GM12878 (cell line): ENCODE results near the gene PTPMT1. TPM values are rescaled to one million over a fixed set of nuclear protein-coding genes. Genes with fewer than 3 reads are reported as not detected.

Experiments
- ATAC-seq: fragments of 200-7000 bp; cut with Tn5 transposase; 3 replicates; pipeline ENCODE4 v1.9.1; 2020; ENCODE audit warnings: mild to moderate bottlenecking, moderate library complexity
- BruUV-seq: library from RNA; stranded (reverse); fragments of 400-500 nt; replicated peaks from 2 replicates; lab custom pipeline; 2021; lab: Mats Ljungman, UMichigan
- CTCF ChIA-PET: fragments of 300-600 bp; sonication (Branson Sonifier 250); formaldehyde crosslinking; extraction: SDS; loops from one replicate; lab custom pipeline; 2021; ENCODE audit warnings: inconsistent platforms; lab: Yijun Ruan, JAX
- POLR2A ChIA-PET: fragments of 350-600 bp; formaldehyde crosslinking; extraction: SDS; loops from one replicate; lab custom pipeline; 2021; ENCODE audit warnings: inconsistent platforms; lab: Charles Lee
- RAD21 ChIA-PET: fragments of 300-600 bp; sonication (Branson Sonifier 250); formaldehyde crosslinking; loops from one replicate; lab custom pipeline; 2023; ENCODE audit warnings: antibody characterized with exemption; ENCODE audit not compliant: unreplicated experiment; lab: Charles Lee
- SMC1A ChIA-PET: fragments of 300-600 bp; sonication (Branson Sonifier 250); formaldehyde crosslinking; loops from one replicate; lab custom pipeline; 2023; ENCODE audit not compliant: unreplicated experiment, uncharacterized antibody; lab: Charles Lee
- DNase-seq: peaks from one replicate; pipeline ENCODE4 v3.0.0-alpha.2; 2011; ENCODE audit warnings: low read depth, low spot score
- FAIRE-seq: peaks from 3 replicates; lab custom pipeline; 2011; peaks lifted over from hg19 to GRCh38; lab: Jason Lieb, UNC
- H2AFZ ChIP-seq: 2 replicates; pipeline ENCODE4 v1.6.0; 2011; ENCODE audit warnings: low read depth, low read length, control low read depth; ENCODE audit not compliant: control insufficient read depth
- H3K27ac ChIP-seq: 2 replicates; pipeline ENCODE4 v1.5.1; 2011; ENCODE audit warnings: control low read depth; ENCODE audit not compliant: control insufficient read depth, insufficient read depth
- H3K27me3 ChIP-seq, 2 experiments: replicated peaks in 1 of 2; 2 replicates each; pipeline versions ENCODE4 v1.6.0 to v1.6.1; 2011; ENCODE audit warnings: low read length in 1 of 2; ENCODE audit not compliant: control insufficient read depth in 2 of 2, insufficient read depth in 2 of 2
- H3K36me3 ChIP-seq, 2 experiments: 2 replicates each; pipeline ENCODE4 v1.5.1; 2011; ENCODE audit warnings: low read length in 1 of 2; ENCODE audit not compliant: control insufficient read depth in 2 of 2, insufficient read depth in 2 of 2
- H3K4me1 ChIP-seq: 2 replicates; pipeline ENCODE4 v1.6.1; 2011; ENCODE audit warnings: mild to moderate bottlenecking, low read length, moderate library complexity, mixed read lengths; ENCODE audit not compliant: control insufficient read depth, insufficient read depth
- H3K4me2 ChIP-seq: 2 replicates; pipeline ENCODE4 v1.6.0; 2011; ENCODE audit warnings: control low read depth; ENCODE audit not compliant: control insufficient read depth, insufficient read depth
- H3K4me3 ChIP-seq: fragments of 200-600 bp; sonication (generic); 2 replicates; pipeline ENCODE4 v1.5.1; 2016
- H3K79me2 ChIP-seq: 2 replicates; pipeline ENCODE4 v1.6.0; 2011; ENCODE audit warnings: low read length; ENCODE audit not compliant: control insufficient read depth, insufficient read depth
- H3K9ac ChIP-seq: 2 replicates; pipeline ENCODE4 v1.8.0; 2011; ENCODE audit warnings: low read length, control low read depth, mixed read lengths; ENCODE audit not compliant: control insufficient read depth, insufficient read depth
- H3K9me3 ChIP-seq: replicated peaks from 3 replicates; pipeline ENCODE4 v1.5.1; 2011; ENCODE audit warnings: mild to moderate bottlenecking, low read length; ENCODE audit not compliant: control insufficient read depth, insufficient read depth
- H4K20me1 ChIP-seq: 2 replicates; pipeline ENCODE4 v1.6.0; 2011; ENCODE audit not compliant: control insufficient read depth, insufficient read depth
- BCLAF1 ChIP-seq: fragments of 450-650 bp; IDR thresholded peaks from 2 replicates; pipeline ENCODE4 v1.6.1; 2017; ENCODE audit warnings: antibody characterized with exemption, mild to moderate bottlenecking, moderate library complexity
- CHD4 ChIP-seq: fragments of 200-600 bp; sonication (generic); IDR thresholded peaks from 2 replicates; pipeline ENCODE4 v1.6.1; 2016; ENCODE audit warnings: mild to moderate bottlenecking
- FOXK2 ChIP-seq: fragments of 450-650 bp; IDR thresholded peaks from 2 replicates; pipeline ENCODE4 v1.6.1; 2017; ENCODE audit warnings: mild to moderate bottlenecking, moderate library complexity
- MEF2B ChIP-seq: fragments of 450-650 bp; IDR thresholded peaks from 2 replicates; pipeline ENCODE4 v1.6.1; 2018; ENCODE audit warnings: mild to moderate bottlenecking, moderate library complexity; ENCODE audit not compliant: partially characterized antibody, poor library complexity, severe bottlenecking
- MXI1 ChIP-seq: fragments of 150-350 bp; IDR thresholded peaks from 2 replicates; pipeline ENCODE4 v1.6.1; 2011; ENCODE audit warnings: low read depth, mild to moderate bottlenecking, inconsistent platforms, low read length, improper control_type of control experiment
- RAD21 ChIP-seq: IDR thresholded peaks from 2 replicates; pipeline ENCODE4 v1.6.1; 2011; ENCODE audit warnings: mild to moderate bottlenecking, low read depth, low read length, moderate library complexity; ENCODE audit not compliant: insufficient read depth
- REST ChIP-seq: IDR thresholded peaks from 2 replicates; pipeline ENCODE4 v1.6.1; 2012; ENCODE audit warnings: mild to moderate bottlenecking, low read depth, low read length
- TAF1 ChIP-seq: IDR thresholded peaks from 2 replicates; pipeline ENCODE4 v1.6.1; 2011; ENCODE audit warnings: mild to moderate bottlenecking, low read depth, low read length, borderline replicate concordance
- USF1 ChIP-seq: IDR thresholded peaks from 2 replicates; pipeline ENCODE4 v1.6.1; 2011; ENCODE audit warnings: borderline replicate concordance, low read depth, mild to moderate bottlenecking, moderate library complexity, mixed read lengths, low read length; ENCODE audit not compliant: insufficient read depth; ENCODE audit errors: extremely low read length
- WRNIP1 ChIP-seq: IDR thresholded peaks from 2 replicates; pipeline ENCODE4 v1.6.1; 2011; ENCODE audit warnings: low read depth, low read length, improper control_type of control experiment, borderline replicate concordance
- whole genome bisulfite sequencing: methylation state at CpG from one replicate; pipeline ENCODE4 v1.1.6; 2016; ENCODE audit warnings: low lambda C conversion rate; ENCODE audit not compliant: insufficient replicate concordance, insufficient coverage; ENCODE audit errors: missing lambda C conversion rate; 5-methylcytosine and 5-hydroxymethylcytosine counted together
- in situ Hi-C: fragments of 300-500 bp; cut with MboI; formaldehyde crosslinking; loops from 9 replicates; pipeline ENCODE4 v1.14.3; 2018; ENCODE audit warnings: mixed read lengths
- intact Hi-C: fragments of 100-400 bp; cut with micrococcal nuclease; formaldehyde crosslinking; loops from one replicate; pipeline ENCODE4 v1.14.2; 2022; ENCODE audit not compliant: unreplicated experiment
- polyA plus RNA-seq, 11 experiments: library from polyadenylated mRNA; depleted of rRNA in 4 of 11; unstranded in 6 of 11; stranded (reverse) in 5 of 11; fragments of >200 nt; fragmentation: Nextera tagmentation in 4 of 11; fragmentation: Illumina TruSeq in 1 of 11; extraction: Ambion mirVana in 4 of 11; extraction: Trizol in 1 of 11; gene quantifications; 1 replicate in 1 of 11; 2 replicates in 10 of 11; pipeline versions ENCODE4 v1.2.1 to v1.2.3, GENCODE V29; 2011 to 2016; ENCODE audit warnings: inconsistent platforms in 2 of 11, missing spikeins in 2 of 11, low read depth in 1 of 11
- total RNA-seq, 4 experiments: library from RNA; depleted of rRNA in 3 of 4; stranded (reverse); fragments of >200 nt in 3 of 4; fragmentation: Illumina TruSeq in 1 of 4; extraction: Trizol in 1 of 4; gene quantifications; 2 replicates each; pipeline versions ENCODE4 v1.2.1 to v1.2.3, GENCODE V29; 2013 to 2021

Gene PTPMT1
- total and polyA plus RNA-seq, 10 of the 15 experiments (the other 5 are each of a cell fraction or from before 2014, with no cell fraction given): 12.0 to 116 (median 58.2) TPM

DNA sequence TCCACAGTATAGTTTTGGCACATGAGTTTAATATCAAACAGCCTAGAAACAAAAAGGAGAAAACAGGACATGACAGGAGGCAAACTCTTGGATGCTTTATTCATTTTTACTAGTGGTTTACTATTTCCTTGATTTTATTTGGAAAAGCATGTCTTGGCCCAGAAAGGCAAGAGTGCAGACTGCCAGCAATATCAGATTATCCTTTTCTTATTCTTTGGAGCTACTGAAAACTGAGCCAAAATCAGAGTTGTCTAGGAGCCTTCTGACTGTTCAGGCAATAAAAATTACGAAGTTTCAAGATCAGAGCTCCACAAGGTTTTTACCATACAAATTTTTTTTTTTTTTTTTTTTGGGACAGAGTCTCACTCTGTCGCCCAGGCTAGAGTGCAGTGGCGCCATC, 28.5 kb upstream of the PTPMT1 start:
- ChIA-PET SMC1A (interaction anchor here (0.8 to 3.0 kb wide), 5 partner anchors 12 to 26 kb away, joined by 3 to 11 read pairs (median 5); no protein-coding TSS in a partner anchor), POLR2A (interaction anchor here (0.7 to 2.3 kb wide), 5 partner anchors 12 to 535 kb away, joined by 3 to 9 read pairs (median 4); no protein-coding TSS in a partner anchor), RAD21 (interaction anchor here (0.6 to 0.7 kb wide), 2 partner anchors 20 to 988 kb away, joined by 3 read pairs; no protein-coding TSS in a partner anchor), CTCF (interaction anchor here (1.4 to 3.3 kb wide), 4 partner anchors 11 to 28 kb away, joined by 3 to 15 read pairs (median 5); no protein-coding TSS in a partner anchor)
- DNase-seq (no peak), FAIRE-seq (no peak), ATAC-seq (no peak)
- Histone ChIP-seq H3K36me3 (peaks cover 2 to 7% of the 10 kb centered on the region in 2 experiments; a peak in 2 of 4 replicates), H3K9ac (no peak overlapping the region), H3K9me3 (no peaks in the 10 kb centered on the region), H3K27me3 (no peaks in the 10 kb centered on the region), H3K79me2 (peaks cover 84% of the 10 kb centered on the region), H3K4me2 (no peak overlapping the region), H2AFZ (no peak overlapping the region), H3K4me3 (no peak overlapping the region), H4K20me1 (peaks cover 13% of the 10 kb centered on the region), H3K4me1 (peaks cover 8% of the 10 kb centered on the region), H3K27ac (no peak overlapping the region)
- BruUV-seq: no TSS peak
- intact Hi-C loops (no loop called here), in situ Hi-C loops (no loop called here)
- 100% methylated on average over 1 of the region's 3 CpGs for WGBS
- TF ChIP-seq MEF2B: no peak
- TF ChIP-seq USF1: no peak
- no peak for TF ChIP-seq CHD4
- TF ChIP-seq MXI1: no peak
- TF ChIP-seq BCLAF1: no peak
- TF ChIP-seq WRNIP1: no peak
- no peak for TF ChIP-seq FOXK2
- TF ChIP-seq REST: no peak
- TF ChIP-seq RAD21: no peak
- no peak for TF ChIP-seq TAF1
- TF ChIP-seq, all 136 proteins: peak for 0
